ENCODE measurements around the gene FTO. TPM values are rescaled to one million over a fixed set of nuclear protein-coding genes. Genes with fewer than 3 reads are reported as not detected.

FTO gene
- polyA plus RNA-seq, 3 donors: 16.8 to 51.0 (median 37.7) TPM

- Histone ChIP-seq H3K36me3 (replicated peaks in 1 of 2; ENCODE audit: control insufficient read depth in 1 of 2, insufficient read depth in 2 of 2, low read length in 2 of 2) (no peaks in the 10 kb centered on the region), H3K27ac (ENCODE audit: low read depth in 1 of 2, low read length in 2 of 2) (no peak overlapping the region), H3K4me2 (replicated peaks; ENCODE audit: extremely low read depth, low read length, poor library complexity, severe bottlenecking) (no peak overlapping the region), H4K20me1 (ENCODE audit: insufficient read depth, low read length) (peaks cover 10% of the 10 kb centered on the region), H3K4me1 (ENCODE audit: control insufficient read depth in 1 of 2, insufficient read depth in 2 of 2, low read length in 2 of 2) (peaks cover 0 to 5% of the 10 kb centered on the region in 2 donors), H3K4me3 (replicated peaks in 1 of 3; ENCODE audit: low read depth in 2 of 3, low read length in 3 of 3) (no peak overlapping the region), H3K79me2 (ENCODE audit: insufficient read depth, low read length) (peaks cover 4% of the 10 kb centered on the region), H3K9ac (ENCODE audit: insufficient read depth, low read length, poor library complexity, severe bottlenecking) (no peak overlapping the region), H2AFZ (ENCODE audit: insufficient read depth, low read depth, low read length, poor library complexity, severe bottlenecking) (no peak overlapping the region), H3K9me3 (replicated peaks in 1 of 2; ENCODE audit: control insufficient read depth in 1 of 2, insufficient read depth in 1 of 2, low read length in 2 of 2) (no peaks in the 10 kb centered on the region), H3K27me3 (ENCODE audit: control insufficient read depth in 2 of 2, insufficient read depth in 2 of 2, low read length in 2 of 2) (no peaks in the 10 kb centered on the region)
- 42% methylated on average over 3 of the region's 3 CpGs for WGBS (ENCODE audit: insufficient coverage)
- Mint-ChIP-seq H3K27ac (no peak overlapping the region), H3K36me3 (no peaks in the 10 kb centered on the region), H3K27me3 (ENCODE audit: low read depth in 3 of 3) (no peaks in the 10 kb centered on the region), H3K9me3 (peaks cover 0 to 3% (median 0%) of the 10 kb centered on the region in 7 donors), H3K4me1 (peaks cover 20% of the 10 kb centered on the region), H3K4me3 (no peak overlapping the region)
- intact Hi-C loops (cut with micrococcal nuclease): no loop called here
- no peak for TF ChIP-seq CTCF (IDR thresholded peaks at IDR 0.05)
- DNase-seq: no peak
Observed at GRCh38 chr16:53744449-53744848, 40.5 kb downstream of the FTO start.

- Histone ChIP-seq H3K9me3 (replicated peaks in 1 of 2; ENCODE audit: control insufficient read depth in 1 of 2, insufficient read depth in 1 of 2, low read length in 2 of 2) (no peaks in the 10 kb centered on the region), H3K27me3 (ENCODE audit: control insufficient read depth in 2 of 2, insufficient read depth in 2 of 2, low read length in 2 of 2) (no peaks in the 10 kb centered on the region), H3K27ac (ENCODE audit: low read depth in 1 of 2, low read length in 2 of 2) (no peak overlapping the region), H3K4me1 (ENCODE audit: control insufficient read depth in 1 of 2, insufficient read depth in 2 of 2, low read length in 2 of 2) (peaks cover 0 to 5% of the 10 kb centered on the region in 2 donors), H3K36me3 (replicated peaks in 1 of 2; ENCODE audit: control insufficient read depth in 1 of 2, insufficient read depth in 2 of 2, low read length in 2 of 2) (no peaks in the 10 kb centered on the region), H4K20me1 (ENCODE audit: insufficient read depth, low read length) (peaks cover 10% of the 10 kb centered on the region), H2AFZ (ENCODE audit: insufficient read depth, low read depth, low read length, poor library complexity, severe bottlenecking) (no peak overlapping the region), H3K4me2 (replicated peaks; ENCODE audit: extremely low read depth, low read length, poor library complexity, severe bottlenecking) (no peak overlapping the region), H3K79me2 (ENCODE audit: insufficient read depth, low read length) (peaks cover 4% of the 10 kb centered on the region), H3K9ac (ENCODE audit: insufficient read depth, low read length, poor library complexity, severe bottlenecking) (no peak overlapping the region), H3K4me3 (replicated peaks in 1 of 3; ENCODE audit: low read depth in 2 of 3, low read length in 3 of 3) (no peak overlapping the region)
- Mint-ChIP-seq H3K9me3 (peaks cover 0 to 3% (median 0%) of the 10 kb centered on the region in 7 donors), H3K27me3 (ENCODE audit: low read depth in 3 of 3) (no peaks in the 10 kb centered on the region), H3K4me3 (no peak overlapping the region), H3K4me1 (peaks cover 20% of the 10 kb centered on the region), H3K36me3 (no peaks in the 10 kb centered on the region), H3K27ac (no peak overlapping the region)
- intact Hi-C loops (cut with micrococcal nuclease): no loop called here
- no peak for DNase-seq
- TF ChIP-seq CTCF (IDR thresholded peaks at IDR 0.05): no peak
- WGBS (ENCODE audit: insufficient coverage): no CpG with 5 or more reads among the region's 3 CpGs
Observed at GRCh38 chr16:53745086-53745485, 41.1 kb downstream of the FTO start.

All from CD14-positive monocyte (primary cell).